ENCODE data around the gene MAPRE2. TPM values are rescaled to one million over a fixed set of nuclear protein-coding genes. Genes with fewer than 3 reads are reported as not detected.

Gene MAPRE2
- total RNA-seq, 1 donor from 2014 or later, result 53.8 TPM

DNA sequence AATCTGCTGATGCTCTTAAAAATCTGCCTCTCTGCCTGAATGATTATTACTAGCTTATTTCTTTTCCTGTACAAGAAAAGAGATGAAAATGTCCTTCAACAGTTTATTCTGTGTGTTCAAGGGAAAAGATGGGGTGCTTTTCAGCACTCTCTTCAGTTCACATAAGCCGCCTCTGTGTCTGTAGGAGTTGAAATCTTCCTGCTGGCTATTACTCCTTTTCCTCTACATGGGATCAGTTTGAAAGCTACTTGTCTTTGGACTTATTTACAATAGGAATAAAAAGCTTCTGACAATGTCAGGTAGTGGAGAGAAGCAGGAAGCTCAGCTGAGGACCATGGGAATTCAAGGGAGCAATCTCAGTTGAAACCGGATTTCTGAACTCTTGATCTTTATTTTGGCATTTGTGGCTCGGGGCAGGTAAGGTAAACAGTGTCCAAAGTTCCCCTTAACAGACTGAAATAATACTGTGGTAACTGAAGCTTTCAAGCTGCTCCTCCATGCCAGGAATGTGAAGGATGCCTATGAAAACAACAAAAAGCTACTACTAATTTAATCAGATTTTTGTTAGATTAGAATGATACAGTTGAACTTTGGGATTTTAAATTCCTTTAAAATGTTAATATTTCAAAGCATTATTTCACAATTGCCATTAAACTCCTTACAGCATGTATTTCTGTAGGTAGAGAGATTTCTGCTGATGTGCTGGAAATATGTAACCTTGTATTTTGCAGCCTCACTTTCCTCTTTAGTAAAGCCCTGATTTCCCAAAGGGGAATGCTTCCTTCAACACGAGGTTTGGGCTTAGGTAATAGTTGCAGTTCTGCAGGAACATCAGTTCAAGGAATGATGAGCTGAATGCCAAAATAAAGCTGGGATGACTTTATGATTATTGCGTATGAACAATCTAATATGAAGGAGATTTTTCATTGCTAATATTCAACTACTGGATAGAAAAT is 43.6 kb downstream of the MAPRE2 start:
- ATAC-seq (ENCODE audit: low read depth) (no peak), DNase-seq (no peak)
- CTCF ChIA-PET, result interaction anchor here (1.0 to 1.5 kb wide), 2 partner anchors 11 to 146 kb away, joined by 3 read pairs; no protein-coding TSS in a partner anchor
- no peaks in the 10 kb centered on the region for H3K27me3 Mint-ChIP-seq
- peaks cover 11% of the 10 kb centered on the region for H3K4me1 Mint-ChIP-seq
- H3K4me3 Mint-ChIP-seq, result no peak overlapping the region
- TF ChIP-seq, protein P1, sequence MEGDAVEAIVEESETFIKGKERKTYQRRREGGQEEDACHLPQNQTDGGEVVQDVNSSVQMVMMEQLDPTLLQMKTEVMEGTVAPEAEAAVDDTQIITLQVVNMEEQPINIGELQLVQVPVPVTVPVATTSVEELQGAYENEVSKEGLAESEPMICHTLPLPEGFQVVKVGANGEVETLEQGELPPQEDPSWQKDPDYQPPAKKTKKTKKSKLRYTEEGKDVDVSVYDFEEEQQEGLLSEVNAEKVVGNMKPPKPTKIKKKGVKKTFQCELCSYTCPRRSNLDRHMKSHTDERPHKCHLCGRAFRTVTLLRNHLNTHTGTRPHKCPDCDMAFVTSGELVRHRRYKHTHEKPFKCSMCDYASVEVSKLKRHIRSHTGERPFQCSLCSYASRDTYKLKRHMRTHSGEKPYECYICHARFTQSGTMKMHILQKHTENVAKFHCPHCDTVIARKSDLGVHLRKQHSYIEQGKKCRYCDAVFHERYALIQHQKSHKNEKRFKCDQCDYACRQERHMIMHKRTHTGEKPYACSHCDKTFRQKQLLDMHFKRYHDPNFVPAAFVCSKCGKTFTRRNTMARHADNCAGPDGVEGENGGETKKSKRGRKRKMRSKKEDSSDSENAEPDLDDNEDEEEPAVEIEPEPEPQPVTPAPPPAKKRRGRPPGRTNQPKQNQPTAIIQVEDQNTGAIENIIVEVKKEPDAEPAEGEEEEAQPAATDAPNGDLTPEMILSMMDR (IDR thresholded peaks at IDR 0.05), result no peak
- POLR2A ChIA-PET, result no interaction called here
- intact Hi-C loops (cut with micrococcal nuclease), result loop anchor here (2.0 kb wide), 1 partner anchor 14 kb away; no protein-coding TSS in a partner anchor
- no peak overlapping the region for H3K27ac Mint-ChIP-seq
- peaks cover 51% of the 10 kb centered on the region for H3K36me3 Mint-ChIP-seq (ENCODE audit: low read depth)
- no peaks in the 10 kb centered on the region for H3K9me3 Mint-ChIP-seq

DNA sequence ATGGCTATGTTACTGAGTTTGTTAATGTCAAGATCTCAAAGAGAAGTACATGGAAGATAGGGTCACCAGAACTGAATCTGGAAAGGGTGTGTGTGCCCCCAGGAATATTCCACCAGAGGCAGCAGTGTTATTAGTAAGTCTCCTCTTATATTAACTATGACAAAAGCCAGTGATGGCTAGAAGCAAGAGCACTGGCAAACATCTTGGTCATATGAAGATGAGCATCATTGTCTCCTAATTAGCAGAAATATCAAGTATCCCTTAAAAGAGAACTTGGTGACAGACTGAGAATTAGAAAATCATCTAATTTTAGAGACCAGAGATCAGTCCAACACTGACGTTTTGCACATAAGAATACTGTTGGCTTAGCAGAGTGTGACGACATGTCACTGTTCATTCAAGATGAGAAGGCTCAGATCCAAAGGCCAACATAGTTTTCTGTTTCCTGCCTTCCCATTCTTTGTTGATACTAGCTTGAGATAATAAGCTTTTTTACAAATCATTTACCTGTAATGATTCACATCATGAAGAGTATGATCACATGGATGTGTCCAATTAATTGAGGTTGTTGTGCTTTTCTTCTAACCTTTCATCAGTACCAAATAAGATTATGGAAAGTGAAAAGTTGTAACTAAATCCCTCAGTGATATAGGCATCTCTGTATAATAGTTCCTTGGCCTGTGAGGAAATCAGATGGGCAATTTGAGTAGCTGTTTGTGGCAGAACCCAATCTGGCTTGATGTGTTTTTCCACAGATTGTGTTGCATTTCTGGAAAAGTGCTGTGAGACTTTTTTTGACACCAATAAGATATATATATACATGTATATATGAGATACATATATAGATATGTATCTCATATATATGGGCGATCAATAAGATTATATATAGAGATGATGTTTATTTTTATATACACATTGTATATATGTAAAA is 44.5 kb downstream of the MAPRE2 start:
- DNase-seq, result no peak
- Mint-ChIP-seq H3K4me1 (peaks cover 16% of the 10 kb centered on the region), H3K27me3 (no peaks in the 10 kb centered on the region), H3K36me3 (ENCODE audit: low read depth) (peaks cover 50% of the 10 kb centered on the region), H3K4me3 (no peak overlapping the region), H3K9me3 (no peaks in the 10 kb centered on the region), H3K27ac (no peak overlapping the region)
- ChIA-PET CTCF (interaction anchor here (1.5 kb wide), 1 partner anchor 146 kb away, joined by 3 read pairs; no protein-coding TSS in a partner anchor), POLR2A (no interaction called here)
- ATAC-seq (ENCODE audit: low read depth), result no peak
- TF ChIP-seq, protein P1 (IDR thresholded peaks at IDR 0.05), result no peak
- intact Hi-C loops (cut with micrococcal nuclease), result loop anchor here (2.0 kb wide), 2 partner anchors 15 to 21 kb away; no protein-coding TSS in a partner anchor

DNA sequence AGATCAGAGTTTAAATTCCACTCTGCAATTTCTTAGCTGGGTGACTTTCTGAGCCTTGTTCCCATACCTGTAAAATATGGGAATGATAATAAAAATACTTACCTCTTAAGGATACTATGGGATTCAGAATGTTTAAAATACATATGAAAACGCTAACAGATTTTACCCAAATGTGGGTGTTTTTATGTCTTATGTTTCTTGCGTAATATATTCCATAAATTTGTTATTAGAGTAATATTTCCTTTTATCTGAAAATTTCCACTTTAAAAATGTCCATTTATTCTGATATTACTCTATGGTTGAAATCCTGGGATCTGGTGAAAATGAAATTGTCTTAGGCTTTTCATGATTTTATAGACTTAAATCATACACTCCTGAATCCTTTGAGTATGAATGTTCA is 45.5 kb downstream of the MAPRE2 start:
- Mint-ChIP-seq H3K9me3 (no peaks in the 10 kb centered on the region), H3K27me3 (no peaks in the 10 kb centered on the region), H3K4me3 (no peak overlapping the region), H3K27ac (no peak overlapping the region), H3K36me3 (ENCODE audit: low read depth) (peaks cover 44% of the 10 kb centered on the region), H3K4me1 (peaks cover 16% of the 10 kb centered on the region)
- CTCF ChIA-PET, result no interaction called here
- intact Hi-C loops (cut with micrococcal nuclease), result loop anchor here (2.0 kb wide), 1 partner anchor 20 kb away; no protein-coding TSS in a partner anchor
- DNase-seq (no peak), ATAC-seq (ENCODE audit: low read depth) (no peak)
- POLR2A ChIA-PET, result no interaction called here
- TF ChIP-seq, protein P1 (IDR thresholded peaks at IDR 0.05), result no peak

DNA sequence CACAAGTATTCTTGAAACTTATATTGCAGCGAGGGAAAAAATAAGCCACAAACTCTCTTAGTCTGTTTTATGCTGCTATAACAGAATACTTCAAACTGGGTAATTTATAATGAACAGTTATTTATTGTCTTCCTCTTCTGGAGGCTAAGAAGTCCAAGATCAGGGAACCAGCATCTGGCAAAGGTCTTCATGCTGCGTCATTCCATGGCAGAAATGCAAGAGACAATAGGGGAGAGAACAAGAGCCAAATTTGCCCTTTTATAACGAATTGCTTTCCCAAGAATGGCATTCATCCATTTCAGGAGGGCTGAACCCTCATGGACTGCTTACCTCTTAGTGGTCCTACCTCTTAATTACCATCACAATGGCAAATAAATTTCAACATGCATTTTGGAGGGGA is 46.5 kb downstream of the MAPRE2 start:
- peaks cover 49% of the 10 kb centered on the region for H3K36me3 Mint-ChIP-seq (ENCODE audit: low read depth)
- no peaks in the 10 kb centered on the region for H3K9me3 Mint-ChIP-seq
- ChIA-PET CTCF (interaction anchor here (1.2 kb wide), 1 partner anchor 8 kb away, joined by 3 read pairs; no protein-coding TSS in a partner anchor), POLR2A (no interaction called here)
- ATAC-seq (ENCODE audit: low read depth), result no peak
- TF ChIP-seq, protein P1 (IDR thresholded peaks at IDR 0.05), result no peak
- no peaks in the 10 kb centered on the region for H3K27me3 Mint-ChIP-seq
- peaks cover 18% of the 10 kb centered on the region for H3K4me1 Mint-ChIP-seq
- no peak overlapping the region for H3K27ac Mint-ChIP-seq
- DNase-seq, result no peak
- no peak overlapping the region for H3K4me3 Mint-ChIP-seq
- intact Hi-C loops (cut with micrococcal nuclease), result loop anchor here (2.0 kb wide), 1 partner anchor 19 kb away; no protein-coding TSS in a partner anchor
